BJ (cell line): ENCODE measurements around the gene NCK2. TPM values are rescaled to one million over a fixed set of nuclear protein-coding genes. Genes with fewer than 3 reads are reported as not detected.

Experiments used
- CTCF ChIA-PET: fragments of 350-600 bp; formaldehyde crosslinking; extraction: SDS; loops from one replicate; lab custom pipeline; 2021; ENCODE audit warnings: antibody characterized with exemption, inconsistent platforms; lab: Yijun Ruan, JAX
- POLR2A ChIA-PET: fragments of 300-600 bp; sonication (Branson Sonifier 250); formaldehyde crosslinking; extraction: SDS; loops from one replicate; lab custom pipeline; 2021; ENCODE audit warnings: antibody characterized with exemption; lab: Charles Lee
- DNase-seq: peaks from one replicate; pipeline ENCODE4 v3.0.0-alpha.2; 2011; ENCODE audit warnings: low read depth
- H3K27me3 ChIP-seq: 2 replicates; pipeline ENCODE4 v1.6.0; 2011; ENCODE audit warnings: low read length; ENCODE audit not compliant: control insufficient read depth, insufficient read depth
- H3K36me3 ChIP-seq: 2 replicates; pipeline ENCODE4 v1.5.1; 2011; ENCODE audit warnings: low read length; ENCODE audit not compliant: control insufficient read depth, insufficient read depth
- H3K4me3 ChIP-seq: 2 replicates; pipeline ENCODE4 v1.5.1; 2011; ENCODE audit warnings: low read depth, mild to moderate bottlenecking, control low read depth, low read length
- polyA plus RNA-seq: library from polyadenylated mRNA; depleted of rRNA; stranded (reverse); fragments of >200 nt; gene quantifications from 2 replicates; pipeline ENCODE4 v1.2.3, GENCODE V29; 2011
- TF ChIP-seq, protein P1 (sequence below): IDR thresholded peaks from 2 replicates; pipeline ENCODE4 v1.5.1; 2011; ENCODE audit warnings: low read depth, mild to moderate bottlenecking, control low read depth, inconsistent platforms, low read length, moderate library complexity; ENCODE audit not compliant: insufficient read depth

Gene NCK2
- polyA plus RNA-seq, 1 experiment = 32.9 TPM

DNA sequence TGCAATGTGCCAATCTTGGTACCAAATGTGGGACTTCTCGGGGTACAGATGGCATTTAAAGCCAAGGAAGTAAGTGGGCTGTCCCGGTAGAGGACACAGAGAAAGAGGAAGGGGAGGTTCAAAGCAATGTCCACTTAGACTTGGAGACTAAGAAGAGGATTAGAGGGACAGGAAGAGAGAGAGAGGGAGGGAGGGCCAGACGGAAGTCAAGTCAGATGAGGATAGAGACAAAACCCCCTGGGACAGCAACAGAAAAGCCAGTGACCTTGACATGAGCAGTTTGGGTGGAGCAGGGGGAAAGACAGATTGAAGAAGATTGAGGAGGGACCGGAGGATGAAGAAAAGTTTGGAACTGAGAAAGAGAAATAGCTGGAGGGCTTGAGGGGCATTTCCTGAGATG, 164.5 kb downstream of the NCK2 start:
- H3K4me3 ChIP-seq = no peak overlapping the region
- DNase-seq = no peak
- no peaks in the 10 kb centered on the region for H3K36me3 ChIP-seq
- TF ChIP-seq, protein P1, sequence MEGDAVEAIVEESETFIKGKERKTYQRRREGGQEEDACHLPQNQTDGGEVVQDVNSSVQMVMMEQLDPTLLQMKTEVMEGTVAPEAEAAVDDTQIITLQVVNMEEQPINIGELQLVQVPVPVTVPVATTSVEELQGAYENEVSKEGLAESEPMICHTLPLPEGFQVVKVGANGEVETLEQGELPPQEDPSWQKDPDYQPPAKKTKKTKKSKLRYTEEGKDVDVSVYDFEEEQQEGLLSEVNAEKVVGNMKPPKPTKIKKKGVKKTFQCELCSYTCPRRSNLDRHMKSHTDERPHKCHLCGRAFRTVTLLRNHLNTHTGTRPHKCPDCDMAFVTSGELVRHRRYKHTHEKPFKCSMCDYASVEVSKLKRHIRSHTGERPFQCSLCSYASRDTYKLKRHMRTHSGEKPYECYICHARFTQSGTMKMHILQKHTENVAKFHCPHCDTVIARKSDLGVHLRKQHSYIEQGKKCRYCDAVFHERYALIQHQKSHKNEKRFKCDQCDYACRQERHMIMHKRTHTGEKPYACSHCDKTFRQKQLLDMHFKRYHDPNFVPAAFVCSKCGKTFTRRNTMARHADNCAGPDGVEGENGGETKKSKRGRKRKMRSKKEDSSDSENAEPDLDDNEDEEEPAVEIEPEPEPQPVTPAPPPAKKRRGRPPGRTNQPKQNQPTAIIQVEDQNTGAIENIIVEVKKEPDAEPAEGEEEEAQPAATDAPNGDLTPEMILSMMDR = no peak
- ChIA-PET POLR2A (no interaction called here), CTCF (no interaction called here)
- H3K27me3 ChIP-seq = no peaks in the 10 kb centered on the region; the same call in 1 of the 2 replicates

DNA sequence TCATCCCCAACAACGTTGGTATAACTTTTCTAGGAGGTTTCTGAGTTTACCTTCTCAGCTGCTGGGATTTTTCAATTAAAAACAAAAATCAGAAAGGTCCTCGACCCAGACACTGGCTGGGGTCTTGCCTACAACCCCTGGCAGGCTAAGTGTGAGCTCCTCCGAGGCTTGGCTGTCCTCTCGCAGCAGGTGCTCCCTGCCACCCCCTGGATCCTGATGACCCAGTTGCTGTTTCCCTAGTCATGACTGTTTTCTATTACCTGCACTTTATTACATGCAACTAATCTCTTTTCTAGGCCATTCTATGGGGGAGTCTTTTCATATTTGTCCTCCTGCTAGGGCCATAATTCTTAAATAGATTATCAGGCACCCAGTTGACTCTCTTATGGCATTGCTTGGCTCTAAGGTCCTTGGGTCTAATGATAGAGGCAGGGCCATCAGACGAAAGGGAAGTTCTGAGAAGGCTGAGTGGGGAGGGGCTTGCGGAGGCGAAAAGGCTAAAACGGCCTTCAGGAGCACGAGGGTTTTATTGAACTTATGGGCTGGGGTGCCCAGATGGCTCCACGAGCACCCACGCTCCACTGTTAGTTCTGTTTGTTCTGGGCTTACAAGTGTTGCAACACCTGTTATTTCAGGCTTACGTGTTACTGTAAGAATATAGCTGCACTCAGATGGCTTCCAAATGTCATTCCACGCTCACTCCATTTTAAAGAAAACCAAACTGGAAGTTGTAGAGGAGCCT, 166.0 kb downstream of the NCK2 start:
- H3K36me3 ChIP-seq = no peaks in the 10 kb centered on the region
- H3K27me3 ChIP-seq = no peaks in the 10 kb centered on the region; the same call in 1 of the 2 replicates
- DNase-seq = peak; percentile 43
- TF ChIP-seq, protein P1 = no peak
- H3K4me3 ChIP-seq = no peak overlapping the region
- CTCF ChIA-PET = interaction anchor here (1.0 kb wide), 2 partner anchors 12 to 16 kb away, joined by 3 read pairs; no protein-coding TSS in a partner anchor
- POLR2A ChIA-PET = no interaction called here

DNA sequence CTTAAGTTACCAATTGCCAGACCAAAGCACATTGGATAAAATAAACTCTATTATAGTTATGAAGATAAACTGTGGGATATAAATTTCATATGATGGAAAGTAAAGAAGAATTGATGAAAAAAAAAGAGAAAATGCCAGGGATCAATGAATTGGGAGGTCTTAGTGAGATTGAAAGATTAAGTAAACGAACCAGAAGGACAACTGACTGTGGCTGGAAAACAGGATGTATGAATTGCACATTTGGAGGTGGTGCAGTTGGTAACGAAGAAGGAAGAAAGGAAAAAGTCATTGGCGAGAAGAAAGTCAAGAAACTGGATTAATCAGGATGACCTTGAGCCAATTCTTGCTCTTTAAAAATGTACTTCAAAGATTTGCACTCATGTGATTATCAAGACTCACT, 166.7 kb downstream of the NCK2 start:
- Histone ChIP-seq H3K27me3 (no peaks in the 10 kb centered on the region), H3K36me3 (no peaks in the 10 kb centered on the region), H3K4me3 (no peak overlapping the region)
- TF ChIP-seq, protein P1 = no peak
- no peak for DNase-seq
- POLR2A ChIA-PET = no interaction called here
- CTCF ChIA-PET = no interaction called here

DNA sequence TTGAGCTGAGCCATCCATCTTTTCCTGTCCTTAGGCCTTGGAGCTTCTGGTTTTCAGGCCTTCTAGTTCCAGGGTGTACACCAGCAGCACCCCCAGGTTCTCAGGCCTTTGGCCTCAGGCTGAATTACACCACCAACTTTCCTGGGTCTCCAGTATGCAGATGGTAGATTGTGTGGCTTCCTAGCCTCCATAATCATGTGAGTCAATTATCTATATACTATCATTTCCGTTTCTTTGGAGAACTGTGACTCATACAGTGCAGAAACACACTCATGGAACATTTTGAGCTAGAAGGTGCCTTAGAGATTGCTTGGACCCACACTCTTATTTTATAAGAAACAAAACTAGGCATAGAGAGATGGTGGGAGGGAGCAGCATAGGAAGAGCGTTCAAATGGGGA, 167.4 kb downstream of the NCK2 start:
- Histone ChIP-seq H3K4me3 (no peak overlapping the region), H3K36me3 (no peaks in the 10 kb centered on the region), H3K27me3 (no peaks in the 10 kb centered on the region; the same call in 1 of the 2 replicates)
- ChIA-PET POLR2A (no interaction called here), CTCF (no interaction called here)
- TF ChIP-seq, protein P1 = no peak
- DNase-seq = no peak

DNA sequence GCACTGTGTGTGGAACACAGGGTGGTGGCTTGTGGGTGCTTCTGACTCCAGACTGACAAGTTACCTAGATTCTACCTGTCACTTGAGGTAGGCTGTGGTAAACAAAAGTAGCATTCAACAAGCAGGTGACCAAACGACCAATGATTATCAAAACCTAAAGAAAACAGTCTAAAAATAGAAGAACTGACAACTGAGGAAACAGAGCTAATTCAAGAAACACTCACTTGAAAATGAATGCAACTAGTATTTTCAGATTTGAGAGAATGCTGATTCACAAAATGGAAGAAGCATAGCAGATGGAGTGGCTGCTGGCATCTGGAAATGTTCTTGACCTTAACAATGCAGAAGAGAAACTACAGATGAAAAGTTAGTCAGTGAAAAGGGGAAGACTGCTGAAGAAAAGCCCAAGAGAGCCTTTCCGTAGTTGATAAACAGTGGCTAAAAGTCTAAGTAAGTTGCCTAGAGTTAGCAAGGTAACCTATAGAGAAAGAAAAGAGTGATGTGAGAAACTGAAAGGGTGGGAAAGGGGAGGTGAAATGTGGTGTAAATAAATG, 170.4 kb downstream of the NCK2 start:
- Histone ChIP-seq H3K36me3 (no peaks in the 10 kb centered on the region), H3K4me3 (no peak overlapping the region), H3K27me3 (no peaks in the 10 kb centered on the region; the same call in none of the 2 replicates)
- DNase-seq = no peak
- ChIA-PET POLR2A (no interaction called here), CTCF (interaction anchor here (0.9 to 1.2 kb wide), 2 partner anchors 10 to 94 kb away, joined by 3 to 4 read pairs; no protein-coding TSS in a partner anchor)
- TF ChIP-seq, protein P1 = no peak
